ENCODE measurements around the gene FGFR2. TPM values are rescaled to one million over a fixed set of nuclear protein-coding genes. Genes with fewer than 3 reads are reported as not detected.

FGFR2 gene
- total RNA-seq, 1 donor from 2014 or later, result 0.19 TPM

GRCh38 chr10:121594076-121594475 lies 4.2 kb downstream of the FGFR2 start:
- intact Hi-C loops (cut with DNase I), result no loop called here
- DNase-seq (ENCODE audit: low spot score), result peak; percentile 15

GRCh38 chr10:121593281-121594075 lies 4.8 kb downstream of the FGFR2 start:
- peak; percentile 35 for DNase-seq (ENCODE audit: low spot score)
- intact Hi-C loops (cut with DNase I), result no loop called here

GRCh38 chr10:121592155-121592890 lies 5.9 kb downstream of the FGFR2 start:
- intact Hi-C loops (cut with DNase I), result no loop called here
- peak; percentile 60 for DNase-seq (ENCODE audit: low spot score)

GRCh38 chr10:121591186-121591585 lies 7.1 kb downstream of the FGFR2 start:
- peak; percentile 47 for DNase-seq (ENCODE audit: low spot score)
- intact Hi-C loops (cut with DNase I), result no loop called here

GRCh38 chr10:121590772-121591171 lies 7.5 kb downstream of the FGFR2 start:
- intact Hi-C loops (cut with DNase I), result no loop called here
- DNase-seq (ENCODE audit: low spot score), result peak; percentile 6

- intact Hi-C loops (cut with DNase I), result no loop called here
- no peak for DNase-seq (ENCODE audit: low spot score)
Measured at GRCh38 chr10:121589553-121589952, 8.7 kb downstream of the FGFR2 start.

GRCh38 chr10:121583857-121584256 lies 14.4 kb downstream of the FGFR2 start:
- intact Hi-C loops (cut with DNase I), result no loop called here
- no peak for DNase-seq (ENCODE audit: low spot score)

- DNase-seq (ENCODE audit: low spot score), result peak; percentile 14
- intact Hi-C loops (cut with DNase I), result no loop called here
Measured at GRCh38 chr10:121583258-121583657, 15.0 kb downstream of the FGFR2 start.

- DNase-seq (ENCODE audit: low spot score), result no peak
- intact Hi-C loops (cut with DNase I), result no loop called here
Measured at GRCh38 chr10:121580276-121581116, 17.7 kb downstream of the FGFR2 start.

GRCh38 chr10:121579656-121580055 lies 18.6 kb downstream of the FGFR2 start:
- intact Hi-C loops (cut with DNase I), result no loop called here
- peak; percentile 51 for DNase-seq (ENCODE audit: low spot score)

GRCh38 chr10:121578965-121579364 lies 19.3 kb downstream of the FGFR2 start:
- intact Hi-C loops (cut with DNase I), result no loop called here
- peak; percentile 17 for DNase-seq (ENCODE audit: low spot score)

- DNase-seq (ENCODE audit: low spot score), result peak; percentile 65
- intact Hi-C loops (cut with DNase I), result no loop called here
Measured at GRCh38 chr10:121578298-121578697, 19.9 kb downstream of the FGFR2 start.

- intact Hi-C loops (cut with DNase I), result no loop called here
- DNase-seq (ENCODE audit: low spot score), result peak; percentile 5
Measured at GRCh38 chr10:121577568-121577967, 20.7 kb downstream of the FGFR2 start.

GRCh38 chr10:121576139-121576538 lies 22.1 kb downstream of the FGFR2 start:
- DNase-seq (ENCODE audit: low spot score), result no peak

GRCh38 chr10:121574519-121575166 lies 23.6 kb downstream of the FGFR2 start:
- intact Hi-C loops (cut with DNase I), result no loop called here
- no peak for DNase-seq (ENCODE audit: low spot score)

More at GRCh38 chr10:121576139-121576538, 22.1 kb downstream of the FGFR2 start:
- intact Hi-C loops (cut with DNase I), result no loop called here

- no peak for DNase-seq (ENCODE audit: low spot score)
- intact Hi-C loops (cut with DNase I), result no loop called here
Measured at GRCh38 chr10:121573538-121573941, 24.7 kb downstream of the FGFR2 start.

GRCh38 chr10:121572859-121573537 lies 25.2 kb downstream of the FGFR2 start:
- DNase-seq (ENCODE audit: low spot score), result no peak
- intact Hi-C loops (cut with DNase I), result no loop called here

GRCh38 chr10:121570315-121570714 lies 27.9 kb downstream of the FGFR2 start:
- DNase-seq (ENCODE audit: low spot score), result no peak
- intact Hi-C loops (cut with DNase I), result no loop called here

GRCh38 chr10:121568275-121568674 lies 30.0 kb downstream of the FGFR2 start:
- DNase-seq (ENCODE audit: low spot score), result no peak
- intact Hi-C loops (cut with DNase I), result no loop called here
